ENCODE data around the gene AQP12B.

- TF ChIP-seq SPI1 (IDR thresholded peaks at IDR 0.05; ENCODE audit: low read depth, low read length) (no peak), TAF1 (IDR thresholded peaks at IDR 0.05; ENCODE audit: low read depth, low read length) (no peak), POLR2A (IDR thresholded peaks at IDR 0.05; ENCODE audit: low read depth, low read length) (no peak), PAX5 (IDR thresholded peaks at IDR 0.05; ENCODE audit: insufficient read depth, low read length, severe bottlenecking) (no peak), POLR2AphosphoS5 (IDR thresholded peaks at IDR 0.05; ENCODE audit: low read depth, low read length) (no peak), POU2F2 (IDR thresholded peaks at IDR 0.05; ENCODE audit: low read depth, low read length) (no peak)
These were observed 38.3 kb upstream of the AQP12B start for GRCh38 chr2:240720686-240721595.

Measured in GM12891 (cell line).